ENCODE data around the gene LYL1.

LYL1 gene

DNA sequence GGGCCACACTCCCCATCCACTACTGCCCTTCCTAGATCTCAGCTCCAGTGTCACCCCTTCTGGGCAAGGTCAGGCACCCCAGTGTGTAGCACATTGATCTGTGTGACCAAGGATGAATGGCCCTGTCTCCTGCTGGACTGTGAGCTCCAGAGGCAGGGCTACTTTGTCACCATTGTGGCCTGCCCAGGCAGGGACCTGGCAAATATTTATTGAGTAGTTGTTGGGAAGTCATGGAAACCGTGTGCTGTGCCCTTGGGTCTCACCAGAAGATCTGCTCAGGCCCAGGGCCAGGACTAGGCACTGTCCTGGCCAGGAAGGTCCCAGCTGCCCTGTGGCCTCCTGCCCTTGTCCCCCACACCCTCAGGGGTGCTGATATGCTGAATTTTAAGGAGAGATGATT is 25.9 kb upstream of the LYL1 start:
- no peak for DNase-seq

DNA sequence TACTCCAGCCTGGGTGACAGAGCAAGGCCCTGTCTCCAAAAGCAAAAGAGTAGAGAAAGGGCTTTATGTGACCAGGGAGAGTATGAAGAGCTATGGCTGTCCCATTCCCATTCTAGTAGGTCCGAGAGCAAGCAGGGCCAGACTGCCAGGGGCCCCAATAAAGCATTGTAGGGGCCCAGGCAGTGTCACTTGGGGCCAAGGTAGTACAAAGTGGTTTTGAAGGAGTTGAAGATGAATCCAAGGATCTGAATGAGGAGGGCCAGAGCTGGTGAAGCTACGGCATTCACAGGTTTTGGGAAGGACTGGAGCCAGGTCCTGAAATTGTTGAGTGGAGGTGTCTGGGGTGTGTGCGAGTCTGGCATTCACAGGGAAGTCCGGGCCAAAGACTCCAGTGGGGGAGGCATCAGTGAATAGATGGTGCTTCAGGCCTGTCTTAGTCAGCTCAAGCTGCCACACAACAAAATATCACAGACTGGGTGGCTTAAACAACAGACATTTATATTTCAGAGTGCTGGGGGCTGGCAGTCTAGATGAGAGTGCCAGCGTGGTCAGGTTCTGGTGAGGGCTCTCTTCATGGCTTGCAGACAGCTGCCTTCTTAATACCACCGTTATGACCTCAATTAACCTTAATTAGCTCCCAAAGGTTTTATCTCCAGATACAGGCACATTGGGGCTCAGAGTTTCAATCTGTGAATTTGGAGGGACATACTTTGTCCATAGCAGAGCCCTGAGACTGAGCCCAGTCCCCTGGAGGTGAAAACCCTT is 25.3 kb upstream of the LYL1 start:
- no peak for DNase-seq

DNA sequence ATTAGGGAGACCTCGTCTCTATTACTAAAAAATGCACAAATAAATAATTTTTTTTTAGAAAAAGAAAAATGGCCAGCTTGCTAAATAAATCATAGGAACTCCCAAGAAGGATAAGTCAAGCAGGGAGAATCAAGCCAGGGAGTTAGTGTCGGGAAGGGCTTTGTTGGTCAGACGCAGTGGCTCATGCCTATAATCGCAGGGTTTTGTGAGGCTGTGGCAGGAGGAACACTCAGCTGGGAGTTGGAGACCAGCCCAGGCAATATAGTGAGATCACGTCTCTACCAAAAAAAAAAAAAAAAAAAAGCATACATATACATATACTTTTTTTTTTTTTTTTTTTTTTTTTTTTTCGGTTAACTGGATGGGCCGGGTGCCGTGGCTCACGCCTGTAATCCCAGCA is 24.4 kb upstream of the LYL1 start:
- peak; percentile 38 for DNase-seq

DNA sequence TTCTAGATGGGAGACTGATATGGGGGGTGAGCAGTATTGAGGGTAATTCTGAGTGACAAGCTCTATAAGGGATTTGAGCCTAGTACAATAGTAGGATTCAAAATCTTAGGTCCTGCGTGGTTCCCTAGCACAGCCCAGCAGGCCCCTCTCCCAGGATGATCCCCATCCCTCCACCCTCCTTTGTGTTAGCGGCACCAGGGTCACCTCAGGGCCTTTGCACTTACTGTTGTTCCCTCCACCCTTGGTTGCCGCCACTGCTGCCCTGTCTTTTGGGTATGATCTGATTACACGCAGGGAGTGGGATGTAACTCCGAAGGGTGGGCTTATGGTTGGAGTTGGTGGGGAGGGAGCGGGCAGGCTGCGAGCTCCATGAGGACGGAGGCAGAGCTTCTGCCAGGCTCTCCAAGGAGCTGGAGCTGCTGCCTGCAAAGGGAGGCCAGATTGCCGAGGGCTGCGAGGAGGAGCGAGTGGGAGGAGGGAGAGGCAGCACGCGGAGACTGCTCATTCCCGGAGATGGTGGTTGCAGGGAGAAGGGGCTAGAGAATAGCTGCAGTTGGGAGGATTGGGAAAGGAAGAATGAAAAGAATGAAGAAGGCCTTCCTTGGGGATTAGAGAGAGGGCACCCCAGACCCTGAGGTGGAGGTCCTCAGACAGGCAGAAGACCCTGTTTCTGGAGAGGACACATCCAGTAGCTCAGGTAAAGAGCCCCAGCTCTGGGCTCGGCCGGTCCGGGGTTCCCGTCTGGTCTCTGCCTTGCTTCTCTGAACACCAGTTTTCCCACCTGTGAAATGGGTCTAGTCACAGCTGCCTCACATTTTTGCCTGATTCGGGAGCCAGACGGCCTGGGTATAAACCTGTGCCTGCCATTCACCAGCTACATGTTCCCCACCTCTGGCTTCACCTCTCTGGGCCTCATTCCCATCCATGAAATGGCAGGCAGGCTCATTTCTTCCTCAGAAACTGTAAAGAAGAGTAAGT is 20.6 kb upstream of the LYL1 start:
- no peak for DNase-seq

DNA sequence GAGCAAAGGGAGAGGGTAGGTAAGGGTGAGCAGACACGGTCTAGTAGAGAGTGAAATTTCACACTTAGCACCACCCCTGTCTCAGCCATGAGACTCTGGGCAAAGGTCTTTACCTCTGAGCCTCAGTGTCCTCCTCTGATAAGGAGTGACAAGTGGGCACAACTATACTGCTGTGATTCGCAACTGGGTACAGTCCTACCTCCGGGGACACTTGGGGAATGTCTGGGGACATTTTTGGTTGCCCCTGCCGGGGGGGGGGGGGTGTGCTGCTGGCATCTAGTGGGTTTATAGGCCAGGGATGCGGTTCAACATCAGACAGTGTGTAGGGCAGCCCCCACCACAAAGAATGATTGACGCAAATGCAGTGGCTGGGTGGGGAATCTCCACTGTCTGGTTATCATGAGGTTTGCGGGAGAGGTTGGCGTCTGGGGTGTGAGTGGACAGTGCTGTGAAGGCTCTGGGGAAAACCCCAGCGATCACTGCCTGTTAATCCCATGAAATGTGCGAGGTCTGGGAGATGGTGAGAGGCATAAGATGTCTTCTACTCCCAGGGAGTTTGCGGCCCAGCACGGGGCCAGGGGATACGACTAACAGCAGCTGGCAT is 19.7 kb upstream of the LYL1 start:
- DNase-seq, result no peak

DNA sequence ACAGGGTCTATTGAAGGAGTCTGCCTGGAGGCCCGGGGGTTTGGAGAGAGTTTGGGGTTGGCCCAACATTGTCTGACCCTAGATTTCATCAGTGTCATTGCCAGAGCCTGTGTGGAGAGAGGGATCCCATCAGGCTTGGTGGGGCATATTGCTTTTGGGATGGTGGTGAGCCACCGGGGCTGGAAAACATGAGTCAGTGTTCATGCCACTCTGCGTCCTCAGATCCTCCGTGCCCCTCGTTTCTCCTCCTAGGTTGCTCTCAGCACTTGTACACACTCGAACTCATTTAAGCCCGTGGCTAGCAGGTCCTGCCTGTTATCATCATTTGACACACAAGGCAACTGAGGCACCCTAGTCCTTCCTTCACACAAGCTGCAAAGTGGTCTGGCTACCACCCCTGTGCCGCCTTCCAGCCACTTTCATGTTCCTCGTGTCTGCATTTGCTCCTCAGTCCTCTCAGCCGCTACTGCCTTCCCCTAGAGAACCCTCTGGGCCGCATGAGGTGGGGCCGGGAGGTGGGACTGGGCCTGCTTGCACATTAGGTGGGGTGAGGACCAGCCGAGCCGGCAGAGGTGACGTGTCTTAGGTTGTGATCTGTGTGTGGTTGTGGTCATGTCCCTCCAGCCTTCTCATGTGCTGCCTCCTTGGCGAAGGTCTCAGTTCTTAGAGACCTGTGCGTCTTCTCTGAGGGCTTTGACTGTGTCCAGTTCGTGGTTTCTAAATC is 19.1 kb upstream of the LYL1 start:
- no peak for DNase-seq

DNA sequence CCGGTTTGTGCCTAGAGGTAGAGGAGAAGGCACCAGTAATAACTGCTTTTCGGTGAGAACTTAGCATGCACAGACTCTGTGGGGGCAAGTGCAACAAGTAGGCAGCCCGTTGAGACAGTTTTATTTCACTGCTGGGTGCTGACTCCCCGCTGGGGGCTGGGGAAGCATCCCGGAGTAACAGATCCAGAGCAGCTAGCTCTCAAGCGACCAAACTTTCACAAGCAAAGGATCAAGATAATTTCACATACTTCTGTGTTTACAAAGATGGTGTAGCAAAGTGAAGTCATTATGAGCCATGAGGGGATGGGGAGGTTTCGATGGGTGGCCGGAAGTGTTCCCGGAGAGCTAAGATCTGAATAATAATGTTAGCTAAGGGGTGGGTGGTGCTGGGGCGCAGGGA is 18.2 kb upstream of the LYL1 start:
- peak; percentile 45 for DNase-seq

DNA sequence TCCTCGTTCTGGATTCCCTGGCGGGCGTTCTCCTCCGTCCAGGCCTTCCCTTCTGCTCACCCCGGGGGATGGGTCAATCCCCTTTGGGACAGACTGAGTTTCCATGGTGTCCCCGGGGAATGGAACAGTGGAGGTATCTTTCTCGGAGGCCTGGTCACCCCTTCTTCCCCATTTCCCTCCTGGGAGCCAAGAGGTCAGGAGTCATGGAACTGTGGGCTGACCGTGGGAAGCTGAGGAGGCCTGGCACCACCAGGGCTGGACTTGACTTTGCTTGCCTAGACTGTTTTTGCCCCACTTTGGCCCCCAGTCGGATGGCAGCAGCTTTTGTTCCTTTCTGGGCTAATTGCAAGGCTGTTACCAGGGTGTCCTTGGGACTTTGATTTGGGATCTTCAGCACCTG is 17.4 kb upstream of the LYL1 start:
- no peak for DNase-seq

DNA sequence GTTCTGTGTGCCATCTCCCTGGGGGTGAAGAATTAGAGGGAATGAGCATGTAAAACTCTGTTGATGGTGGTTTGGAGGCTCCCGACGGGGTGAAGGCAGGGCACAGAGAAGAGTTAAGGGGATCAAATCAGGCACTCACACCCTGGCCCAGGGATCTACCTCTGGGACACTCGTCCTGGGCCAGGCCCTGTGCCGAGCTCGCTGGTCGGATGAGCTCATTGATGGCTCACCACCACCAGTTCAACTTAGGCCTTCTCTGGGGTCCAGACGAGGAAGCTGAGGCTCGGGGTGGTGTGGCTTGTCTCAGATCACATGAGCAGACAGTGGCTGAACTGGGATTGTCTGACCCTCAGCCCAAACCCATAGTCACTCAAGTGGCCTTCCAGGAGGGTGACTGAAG is 17.0 kb upstream of the LYL1 start:
- DNase-seq, result no peak

DNA sequence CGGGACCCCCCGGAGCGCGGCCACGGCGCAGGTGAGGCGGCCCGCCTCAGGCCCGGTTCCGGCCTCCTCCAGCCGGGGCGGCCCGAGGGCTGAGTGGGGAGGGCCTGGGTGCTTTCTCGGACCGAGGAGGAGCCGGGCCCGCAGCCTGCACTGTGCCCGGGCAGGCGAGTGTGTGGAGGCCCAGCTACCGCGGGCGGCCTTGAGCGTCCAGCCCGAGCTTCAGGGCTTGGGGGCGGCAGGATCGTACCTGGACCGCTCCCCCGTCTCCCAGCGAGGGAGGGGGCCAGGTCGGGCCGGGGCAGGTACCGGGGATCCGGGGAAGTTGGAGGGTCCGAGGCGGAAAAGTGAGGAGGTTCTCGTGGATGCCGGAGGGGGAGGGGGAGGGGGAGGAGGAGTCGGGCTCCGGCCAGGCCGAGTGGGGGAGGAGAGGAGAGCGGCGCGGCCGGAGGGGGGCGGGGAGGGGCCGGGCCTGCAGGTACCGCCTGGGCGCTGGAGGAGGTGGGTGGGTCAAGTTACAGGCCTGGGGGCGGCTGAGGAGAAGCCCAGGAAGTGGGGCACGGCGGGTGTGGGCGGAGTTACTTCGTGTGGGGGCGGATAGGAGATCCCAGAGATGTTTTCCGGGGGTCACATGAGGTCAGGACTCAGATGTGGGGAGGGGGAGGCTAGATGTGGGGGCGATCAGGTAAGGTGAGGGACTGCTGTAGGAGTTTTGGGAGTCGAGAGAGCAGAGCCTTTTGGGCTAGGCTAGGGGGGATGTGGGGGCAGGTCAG is 16.0 kb upstream of the LYL1 start:
- DNase-seq, result peak; percentile 57

DNA sequence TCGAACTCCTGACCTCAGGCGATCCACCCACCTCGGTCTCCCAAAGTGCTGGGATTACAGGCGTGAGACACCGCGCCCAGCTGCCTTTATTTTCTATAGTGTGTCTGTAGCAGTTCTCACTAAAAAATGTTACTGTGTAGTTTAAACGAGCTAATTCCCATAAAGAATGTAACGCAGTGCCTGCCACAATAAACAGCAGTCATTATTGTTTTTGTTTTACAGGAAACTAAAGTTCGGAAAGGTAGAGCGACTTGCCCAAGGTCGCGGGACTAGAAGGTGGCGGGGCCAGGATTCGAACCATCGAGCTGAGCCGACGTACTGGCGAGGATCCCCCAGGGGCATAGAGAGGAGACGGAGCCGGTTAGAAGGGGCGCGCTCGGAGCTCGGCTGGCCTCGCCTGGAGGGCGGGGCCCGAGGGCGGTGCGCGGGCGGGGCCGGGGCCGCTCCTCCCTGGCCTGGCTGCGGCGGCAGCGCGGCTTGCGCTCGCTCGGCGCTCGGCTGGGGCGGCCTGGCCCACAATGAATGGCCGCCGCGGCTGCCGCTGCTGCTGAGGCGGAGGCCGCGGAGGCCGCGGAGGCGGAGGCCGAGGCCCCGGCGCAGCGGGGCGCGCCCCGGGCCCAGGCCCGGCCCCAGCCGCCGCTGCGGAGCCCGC is 15.2 kb upstream of the LYL1 start, which contains the start of gene NACC1:
Gene NACC1 (plus strand): TSS at position 493 of the 652 bp plus-strand sequence. CDS start 16,944 bp downstream, outside the sequence.
- DNase-seq, result peak; percentile 91

DNA sequence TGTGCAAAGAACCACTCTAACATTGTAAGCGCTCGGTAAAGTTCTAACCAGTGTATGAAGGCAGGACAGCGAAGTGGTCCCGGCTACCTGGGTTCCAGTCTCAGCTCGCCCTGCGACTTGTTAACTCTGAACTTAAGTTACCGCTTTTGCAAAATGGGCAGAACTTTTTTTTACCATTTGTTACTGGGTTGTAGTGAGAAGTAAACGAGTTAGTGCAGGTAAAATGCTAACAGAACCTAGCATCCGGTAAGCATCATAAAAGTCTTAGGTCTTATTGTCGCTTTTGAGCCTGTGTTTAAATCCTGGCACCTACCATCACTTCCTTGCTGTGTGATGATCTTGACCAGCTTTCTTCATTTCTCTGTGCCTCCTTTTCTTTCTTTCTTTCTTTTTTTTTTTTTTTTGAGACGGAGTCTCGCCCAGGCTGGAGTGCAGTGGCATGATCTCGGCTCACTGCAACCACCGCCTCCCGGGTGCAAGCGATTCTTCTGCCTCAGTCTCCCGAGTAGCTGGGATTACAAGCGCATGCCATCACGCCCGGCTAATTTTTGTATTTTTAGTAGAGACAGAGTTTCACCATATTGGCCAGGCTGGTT is 14.6 kb upstream of the LYL1 start:
- DNase-seq, result no peak

DNA sequence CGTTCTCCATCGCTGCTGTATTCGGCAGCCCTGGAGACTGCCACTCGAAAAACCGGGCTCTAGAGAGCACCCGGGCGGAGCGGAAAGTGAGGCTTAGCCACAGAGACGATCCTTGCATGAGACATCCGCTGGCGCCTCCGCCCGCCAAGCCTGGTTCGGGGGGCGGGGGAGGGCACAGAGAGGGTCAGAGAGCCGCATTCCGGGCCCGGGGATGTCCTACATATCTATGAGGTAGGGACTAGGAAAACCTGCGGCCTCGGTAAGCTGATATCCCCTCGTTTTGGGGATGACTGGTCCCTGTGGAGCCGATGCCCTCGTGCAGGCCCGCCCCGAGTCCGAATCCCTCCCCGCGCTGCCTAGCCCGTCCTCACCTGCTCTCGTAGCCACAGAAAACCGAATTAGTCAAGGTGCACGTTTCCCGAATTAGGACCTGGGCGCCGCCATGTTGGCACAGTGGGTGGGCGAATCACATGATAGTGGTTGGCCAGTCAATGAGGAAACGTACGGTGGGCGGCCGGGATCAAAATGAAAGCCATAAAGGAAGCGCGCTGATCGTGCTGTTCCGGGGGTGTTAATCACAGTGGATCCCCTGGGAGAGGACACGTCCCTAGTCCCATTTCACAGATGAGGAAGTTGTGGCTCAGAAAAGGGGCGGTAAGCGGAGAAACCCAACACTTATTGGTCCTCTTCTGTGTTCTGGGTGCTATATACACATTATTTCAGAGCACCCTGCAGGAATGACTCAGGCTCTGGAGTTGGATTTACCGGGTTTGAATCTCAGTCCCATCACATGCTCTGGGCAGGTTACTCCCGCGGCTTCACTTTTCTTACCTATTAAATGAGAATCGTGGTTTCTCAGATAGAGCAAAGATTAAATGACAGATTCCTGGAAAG is 13.9 kb upstream of the LYL1 start, which contains the start of gene TRMT1:
Gene TRMT1 (minus strand): TSS at position 459 of the 894 bp plus-strand sequence. CDS start 341 bp downstream, at position 118.
- peak; percentile 95 for DNase-seq

DNA sequence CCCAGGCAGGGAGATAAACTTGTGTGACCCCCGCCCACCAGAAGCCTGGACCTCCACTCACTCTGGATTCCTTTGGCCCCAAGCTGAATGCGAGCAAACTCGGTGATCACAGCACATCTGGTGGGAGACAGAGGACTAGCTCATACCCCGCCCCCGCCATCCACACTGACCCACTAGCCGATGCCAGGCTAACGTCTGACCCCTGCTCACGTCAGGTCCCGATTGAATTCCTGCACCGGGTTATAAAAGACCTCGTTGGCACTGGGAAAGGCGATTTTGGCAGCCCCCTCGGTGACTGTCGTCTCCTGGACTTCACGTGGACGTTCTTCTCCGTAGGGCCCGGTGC is 13.3 kb upstream of the LYL1 start:
- no peak for DNase-seq

DNA sequence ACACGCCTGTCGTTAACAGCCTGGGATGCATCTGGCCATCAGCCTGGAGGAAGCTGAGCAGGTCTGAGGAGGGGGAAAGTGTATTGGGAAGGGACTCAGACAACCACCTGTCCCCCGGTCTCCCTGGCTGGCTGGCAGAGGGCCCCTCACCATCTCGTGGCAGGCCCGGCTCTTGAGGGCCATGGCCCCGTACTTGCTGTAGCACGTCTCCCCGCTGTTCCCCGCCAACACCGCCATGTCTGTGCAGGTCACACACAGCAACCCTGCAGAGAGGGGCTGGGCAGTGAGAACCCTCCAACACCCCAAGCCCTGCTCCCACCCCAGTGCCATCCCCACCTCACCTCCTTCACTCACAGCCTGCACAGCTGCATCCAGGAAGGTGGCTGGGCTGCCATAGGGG is 9.9 kb upstream of the LYL1 start:
- DNase-seq, result no peak

DNA sequence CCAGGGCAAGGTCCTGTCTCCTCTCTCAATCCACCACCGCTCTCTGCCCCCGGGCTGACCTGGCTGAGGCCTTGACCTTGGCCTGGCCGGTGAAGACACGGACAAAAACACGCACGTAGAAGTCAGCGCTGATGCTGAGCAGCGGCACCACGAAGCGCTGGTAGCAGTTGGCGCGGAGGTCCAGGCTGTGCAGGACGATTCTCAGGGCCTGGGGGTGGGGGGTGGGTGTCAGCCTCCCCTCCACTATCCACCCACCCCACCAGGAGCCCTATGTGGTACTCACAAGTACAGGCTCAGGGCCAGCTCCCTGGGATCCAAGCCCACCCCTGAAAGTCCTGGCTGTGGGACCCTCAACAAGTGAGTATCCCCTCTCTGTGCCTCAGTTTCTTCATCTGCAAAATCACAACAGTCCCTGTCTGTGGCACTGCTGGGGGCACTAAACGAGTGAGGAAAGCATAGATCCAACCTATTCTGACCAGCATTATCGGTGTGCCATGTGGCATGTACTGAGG is 7.5 kb upstream of the LYL1 start:
- DNase-seq, result no peak

DNA sequence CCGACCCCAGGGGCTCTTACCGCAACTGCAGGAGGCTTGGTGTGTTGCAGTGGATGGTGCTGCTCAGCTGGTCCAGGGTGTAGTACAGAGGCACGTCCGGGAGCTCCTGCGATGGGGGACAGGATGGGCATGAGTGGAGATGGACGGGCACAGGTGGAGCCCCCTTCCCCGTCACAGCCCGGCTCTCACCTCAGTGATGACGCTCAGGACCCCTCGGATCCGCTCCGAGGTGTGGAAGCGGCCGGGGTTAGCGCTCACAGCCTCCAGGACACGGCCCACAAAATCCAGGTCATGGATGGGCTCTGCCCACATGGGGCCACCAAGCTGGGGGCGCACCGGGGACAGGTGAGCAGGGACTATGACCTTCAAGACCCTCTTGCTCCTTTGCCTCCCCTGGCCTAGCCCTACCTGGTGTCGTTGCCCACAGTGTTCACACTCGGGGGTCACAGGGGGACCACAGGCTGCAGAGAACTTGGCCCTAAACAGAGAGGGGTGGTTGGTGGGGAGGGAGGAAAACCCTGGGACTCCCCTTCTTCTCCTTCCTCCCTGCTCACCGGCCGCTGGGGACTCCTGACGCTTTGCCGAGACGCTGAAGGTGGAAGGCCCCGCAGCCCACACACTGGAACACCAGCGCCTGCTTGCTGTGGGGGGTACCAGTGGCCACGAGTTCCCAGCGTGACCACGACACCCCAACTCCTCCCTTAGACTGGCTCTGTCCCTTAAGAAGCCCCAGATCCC is 6.9 kb upstream of the LYL1 start:
- DNase-seq, result no peak

DNA sequence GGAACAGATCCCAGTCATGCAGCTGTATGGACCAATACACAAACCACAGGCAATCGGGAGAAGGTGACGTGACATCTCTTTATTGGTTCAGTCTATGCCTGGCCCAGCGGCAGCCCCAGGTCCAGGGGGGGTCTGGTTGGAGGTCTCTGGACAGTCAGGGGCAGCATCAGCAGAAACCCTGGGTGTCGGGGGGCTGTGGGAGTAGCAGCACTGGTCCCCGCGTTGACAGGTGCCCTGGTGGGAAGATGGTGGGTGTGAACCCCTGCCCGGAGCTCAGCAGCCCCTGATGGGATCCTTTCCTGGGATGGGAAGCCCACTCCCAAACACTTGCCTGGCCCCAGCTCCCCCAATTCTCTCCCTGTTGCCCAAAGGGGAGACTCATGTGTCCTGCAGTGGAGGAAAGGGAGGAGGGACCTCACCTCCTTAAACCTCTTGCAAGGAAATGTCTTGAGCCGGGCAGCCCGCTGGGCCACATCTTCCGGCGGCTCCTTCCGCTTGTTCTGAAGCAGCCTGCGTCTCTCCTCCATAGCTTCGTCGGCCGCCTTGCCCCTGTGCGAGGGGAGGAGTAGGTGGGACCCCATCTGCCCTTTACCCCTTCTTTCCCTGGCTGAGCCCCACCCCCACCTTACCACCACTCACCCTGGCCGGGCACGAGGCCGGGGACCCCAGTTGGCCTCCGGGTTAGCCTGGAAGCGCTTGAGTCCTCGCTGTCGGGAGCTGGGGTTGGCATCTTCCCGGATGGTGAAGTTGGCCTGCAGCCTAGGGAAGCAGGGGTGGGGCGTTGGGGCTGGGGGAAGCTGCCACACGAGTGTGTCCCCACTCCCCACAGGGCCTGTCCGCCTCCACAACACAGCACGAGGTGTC is 2.4 kb upstream of the LYL1 start:
- DNase-seq, result no peak

All from fibroblast of skin of right biceps (primary cell).